Measurements from ENCODE around the gene MYBBP1A.

Gene MYBBP1A

GRCh38 chr17:4514779-4515178 is 40.4 kb downstream of the MYBBP1A start:
- no peak for DNase-seq (ENCODE audit: low read depth)

GRCh38 chr17:4514206-4514605 is 41.0 kb downstream of the MYBBP1A start:
- no peak for DNase-seq (ENCODE audit: low read depth)

DNA sequence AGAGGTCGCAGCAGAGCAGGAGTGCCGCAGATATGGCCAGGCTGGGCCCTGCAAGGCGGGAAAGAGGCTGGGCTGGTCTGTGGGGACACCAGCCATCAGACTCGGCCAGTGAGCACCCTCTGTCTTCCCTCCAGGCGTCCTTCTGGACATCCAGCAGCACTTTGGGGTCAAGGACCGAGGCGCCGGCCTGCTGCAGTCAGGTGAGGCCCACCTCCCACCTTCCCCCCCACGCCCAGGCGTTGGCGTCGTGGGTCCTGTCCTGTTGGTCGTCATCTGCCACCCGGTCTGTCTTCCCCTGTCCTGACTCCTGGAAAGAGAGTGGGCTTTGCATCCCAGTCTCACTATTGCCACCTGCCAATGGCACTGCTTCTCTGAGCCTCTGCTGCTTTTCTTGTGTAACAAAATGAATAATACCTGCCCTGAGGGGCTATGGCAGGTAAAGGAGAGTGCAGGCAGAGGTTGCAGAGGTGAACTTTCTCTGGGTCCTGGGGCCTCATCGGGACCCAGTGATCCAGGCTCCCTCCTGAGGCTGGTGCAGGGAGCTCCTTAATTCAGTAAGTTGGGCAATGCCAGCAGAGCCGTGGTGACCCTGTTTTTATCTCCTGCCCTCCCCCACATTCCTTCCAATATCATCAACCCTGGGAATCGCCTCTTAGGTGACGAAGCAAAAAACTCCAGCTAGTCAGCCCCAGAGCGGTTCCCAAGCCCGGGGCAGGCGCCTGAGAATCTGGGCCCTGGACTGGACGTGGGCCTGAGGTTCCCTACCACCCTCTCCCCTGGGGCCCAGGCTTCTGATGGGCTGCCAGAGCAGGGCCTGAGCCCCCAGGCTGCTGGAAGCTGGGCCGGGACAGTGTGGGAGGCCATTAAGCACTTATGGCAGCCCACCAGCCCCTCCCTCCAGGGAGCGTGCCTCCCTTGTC is 41.8 kb downstream of the MYBBP1A start:
- no peak for DNase-seq (ENCODE audit: low read depth)

DNA sequence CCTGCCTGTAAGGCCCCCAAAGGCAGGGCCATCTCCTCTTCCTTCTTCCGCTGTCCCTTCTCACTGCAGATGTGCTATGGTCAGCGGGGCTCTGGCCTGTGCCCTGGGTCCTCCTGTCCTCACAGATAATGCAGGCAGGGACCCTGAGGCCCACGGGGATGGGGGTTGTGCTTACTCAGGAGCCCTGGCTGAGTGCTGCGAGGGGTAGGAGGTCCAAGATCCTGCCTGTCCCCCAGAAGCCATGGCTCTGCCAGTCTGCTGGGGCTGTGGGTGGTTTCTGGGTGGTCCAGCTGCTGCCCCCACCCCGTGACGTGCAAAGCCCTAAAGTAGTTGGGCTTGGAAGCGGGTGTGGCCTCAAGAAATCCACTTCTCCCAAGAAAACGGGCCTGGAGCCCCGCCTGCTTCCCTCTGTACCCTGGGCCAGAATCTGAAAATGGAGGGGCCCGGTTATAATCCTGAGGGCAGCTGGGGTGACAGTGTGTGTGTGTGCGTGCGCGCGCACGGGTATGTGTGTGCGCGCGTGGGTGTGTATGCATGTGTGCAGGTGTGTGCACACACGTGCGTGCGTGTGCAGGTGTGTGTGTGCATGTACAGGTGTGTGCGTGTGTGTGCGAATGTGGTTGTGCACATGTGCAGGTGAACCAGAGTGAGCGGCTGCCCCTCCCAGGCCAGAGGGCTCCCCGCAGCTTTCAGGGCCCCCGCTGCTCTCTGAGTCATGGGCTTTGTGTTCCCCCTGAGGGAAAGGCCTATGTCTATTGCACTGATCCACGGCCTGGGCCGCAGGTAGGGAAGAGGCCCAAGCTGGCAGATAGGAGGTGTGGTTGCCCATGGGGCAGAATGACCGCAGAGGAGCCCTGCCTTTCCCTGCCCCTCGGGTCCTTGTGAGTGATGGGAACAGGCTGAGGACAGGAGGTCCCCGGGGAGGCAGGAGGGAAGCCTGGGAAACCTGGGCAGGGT is 42.8 kb downstream of the MYBBP1A start:
- DNase-seq (ENCODE audit: low read depth) = no peak

- DNase-seq (ENCODE audit: low read depth) = no peak
Measured at GRCh38 chr17:4511199-4511932, 43.8 kb downstream of the MYBBP1A start.

DNA sequence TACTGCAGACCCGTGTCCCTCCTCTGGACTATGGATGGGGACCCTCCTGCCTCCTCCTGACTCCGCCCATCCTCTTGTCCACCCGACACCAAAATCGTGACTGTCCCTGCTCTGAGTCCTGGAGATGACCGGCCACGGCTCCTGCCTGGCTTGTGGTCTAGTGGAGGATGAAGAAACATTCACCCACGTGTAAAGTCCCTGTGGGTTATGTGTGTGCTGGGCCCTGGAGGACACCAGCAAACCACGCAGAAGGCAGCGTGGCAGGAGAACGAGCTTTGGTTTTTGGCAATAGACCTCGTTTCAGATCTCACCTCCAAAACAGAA is 44.6 kb downstream of the MYBBP1A start:
- no peak for DNase-seq (ENCODE audit: low read depth)

GRCh38 chr17:4509923-4510617 is 45.1 kb downstream of the MYBBP1A start:
- DNase-seq (ENCODE audit: low read depth) = no peak

DNA sequence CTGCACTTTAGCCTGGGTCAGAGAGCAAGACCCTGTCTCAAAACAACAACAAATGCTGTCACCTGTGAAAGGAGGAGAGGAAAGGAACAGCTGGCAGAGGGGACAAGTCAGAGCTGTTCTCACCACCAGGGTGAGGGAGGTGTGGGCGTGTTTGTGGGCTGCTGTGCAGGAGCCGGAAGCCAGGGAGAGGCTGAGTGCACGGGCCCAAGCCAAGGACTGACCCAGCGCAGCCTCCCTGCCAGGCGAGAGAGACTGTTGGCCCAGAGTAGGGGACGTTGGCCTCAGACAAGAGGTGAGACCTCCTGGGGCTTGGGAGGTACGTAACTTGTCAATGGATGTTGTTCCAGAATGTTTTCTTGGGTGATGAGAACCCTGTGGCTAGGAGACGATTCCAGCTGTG is 45.8 kb downstream of the MYBBP1A start:
- DNase-seq (ENCODE audit: low read depth) = no peak

- no peak for DNase-seq (ENCODE audit: low read depth)
Measured at GRCh38 chr17:4508207-4508606, 47.0 kb downstream of the MYBBP1A start.

GRCh38 chr17:4507361-4508111 is 47.6 kb downstream of the MYBBP1A start:
- DNase-seq (ENCODE audit: low read depth) = no peak

DNA sequence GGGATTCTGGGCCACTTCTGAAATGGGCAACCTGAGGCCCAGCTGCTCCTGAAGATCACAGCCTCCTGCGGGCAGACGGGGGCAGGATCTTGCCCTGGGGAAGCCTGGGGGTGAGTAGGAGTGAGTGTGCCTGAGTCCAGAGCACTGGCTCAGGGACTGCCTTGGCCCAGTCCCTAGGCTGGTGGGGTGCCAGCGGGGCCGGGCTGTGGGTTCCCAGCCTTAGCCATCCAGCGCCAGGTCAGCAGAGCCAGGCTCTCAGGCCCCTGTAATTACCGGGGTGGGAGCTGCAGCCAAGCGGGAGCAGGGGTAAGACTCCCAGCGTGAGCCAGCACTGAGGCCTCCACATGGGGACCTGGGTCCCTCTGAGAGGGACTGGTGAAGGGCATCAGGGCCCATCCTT is 48.3 kb downstream of the MYBBP1A start:
- DNase-seq (ENCODE audit: low read depth) = no peak

DNA sequence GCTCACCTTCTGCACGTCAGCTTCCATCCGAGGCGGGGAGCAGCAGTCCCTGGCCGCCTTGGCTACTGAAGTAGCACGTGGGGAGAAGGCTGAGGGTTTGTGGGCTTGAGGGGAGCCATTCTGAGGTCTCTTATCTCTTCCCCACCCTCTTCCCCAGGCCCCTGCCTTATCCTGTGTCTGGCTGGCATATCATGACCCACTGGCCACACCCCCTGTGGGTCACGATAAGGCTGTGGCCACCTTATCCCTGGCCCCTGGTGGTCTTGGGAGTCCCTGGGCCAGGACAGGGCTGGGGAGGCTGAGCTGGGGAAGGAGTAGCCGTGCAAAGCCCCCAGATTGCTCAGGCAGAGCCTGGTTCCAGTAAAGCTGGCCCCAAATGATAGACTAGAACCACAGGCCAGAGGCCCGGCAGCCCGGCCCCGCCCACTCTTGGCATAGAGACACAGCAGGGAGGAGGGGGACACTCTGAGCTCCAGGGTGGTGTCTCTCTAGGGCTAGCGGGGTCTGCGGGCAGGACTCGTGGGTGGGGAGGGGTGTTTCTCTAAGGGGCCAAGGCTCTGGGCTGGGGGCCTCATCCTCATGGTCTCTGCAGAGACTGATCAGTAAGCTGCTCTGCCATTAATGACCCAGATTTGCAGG is 48.9 kb downstream of the MYBBP1A start:
- DNase-seq (ENCODE audit: low read depth) = no peak

GRCh38 chr17:4505187-4505586 is 50.0 kb downstream of the MYBBP1A start:
- no peak for DNase-seq (ENCODE audit: low read depth)

DNA sequence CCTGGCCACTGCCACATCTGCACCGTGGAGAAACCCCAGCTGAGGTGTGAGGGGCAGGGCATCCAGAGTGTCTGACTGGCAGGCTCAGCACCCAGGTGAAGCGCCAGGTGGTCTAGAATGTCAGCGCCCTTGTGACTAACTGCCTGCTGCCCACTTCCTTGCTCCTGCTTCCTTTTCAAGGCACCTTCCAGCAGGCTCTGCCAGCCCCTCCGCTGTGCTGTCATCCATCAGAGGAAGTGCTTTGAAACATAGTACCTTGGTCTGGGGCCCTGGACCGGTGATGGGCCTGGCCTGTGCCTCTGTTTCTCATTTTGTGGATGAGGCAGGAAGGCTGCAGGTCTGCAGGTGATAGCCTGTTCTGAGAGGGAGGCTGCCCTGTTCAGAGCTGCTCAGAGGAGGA is 51.0 kb downstream of the MYBBP1A start:
- no peak for DNase-seq (ENCODE audit: low read depth)

- no peak for DNase-seq (ENCODE audit: low read depth)
Measured at GRCh38 chr17:4503283-4504025, 51.7 kb downstream of the MYBBP1A start.

DNA sequence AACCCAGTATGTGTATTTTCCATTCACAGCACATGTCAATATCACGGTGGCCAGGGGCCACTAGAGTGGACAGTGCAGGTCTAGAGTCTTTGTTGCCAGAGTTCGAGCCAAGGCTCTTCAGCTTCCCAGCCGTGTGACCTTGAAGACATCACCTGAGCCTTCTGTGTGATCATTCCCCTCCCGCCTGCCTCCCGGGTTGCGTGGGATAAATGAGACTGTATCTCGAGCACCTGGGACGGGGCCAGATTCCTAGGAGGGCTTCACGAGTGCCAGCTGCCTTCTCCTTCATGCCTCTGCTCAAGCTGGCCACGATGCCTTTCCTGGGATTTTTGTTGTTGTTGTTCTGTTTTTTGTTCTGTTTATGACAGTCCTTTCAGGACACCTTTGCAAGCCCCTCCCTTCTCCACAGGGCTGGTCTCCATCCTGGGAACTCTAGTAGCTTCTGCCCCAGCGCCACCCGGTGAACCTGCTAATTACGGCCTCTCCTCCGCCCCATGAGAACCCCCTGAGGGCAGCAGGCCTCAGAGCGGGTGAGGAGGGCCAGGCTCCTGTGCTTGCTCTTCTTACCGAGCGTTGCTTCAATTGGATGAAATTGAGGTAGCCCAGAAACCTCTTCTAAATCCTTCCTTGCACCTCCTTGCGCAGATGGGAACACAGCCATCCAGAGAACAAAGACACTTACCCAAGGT is 52.6 kb downstream of the MYBBP1A start:
- no peak for DNase-seq (ENCODE audit: low read depth)

- no peak for DNase-seq (ENCODE audit: low read depth)
Measured at GRCh38 chr17:4501295-4501949, 53.8 kb downstream of the MYBBP1A start.

GRCh38 chr17:4500191-4500571 is 55.0 kb downstream of the MYBBP1A start:
- DNase-seq (ENCODE audit: low read depth) = no peak

Measured in activated T-cell treated with anti-CD3 and anti-CD28 coated beads for 24 hours (primary cell).